Immature natural killer cell (primary cell): Measurements from ENCODE around the gene LRRC4C. TPM values are rescaled to one million over a fixed set of nuclear protein-coding genes. Genes with fewer than 3 reads are reported as not detected.

ENCODE experiments used
- DNase-seq, 3 donors: peaks; one replicate each; pipeline ENCODE4 v3.0.0; 2022; ENCODE audit warnings: mixed read lengths in 1 of 3
- H3K27ac Mint-ChIP-seq, 6 donors: one replicate each; pipeline ENCODE4 v1.8.0; 2020; ENCODE audit warnings: mixed read lengths in 6 of 6, mild to moderate bottlenecking in 5 of 6, inconsistent platforms in 4 of 6, moderate library complexity in 3 of 6
- H3K27me3 Mint-ChIP-seq, 3 donors: one replicate each; pipeline ENCODE4 v1.8.0; 2020 to 2021; ENCODE audit warnings: low read depth in 3 of 3, mild to moderate bottlenecking in 3 of 3, mixed read lengths in 3 of 3, moderate library complexity in 3 of 3, inconsistent platforms in 1 of 3
- H3K36me3 Mint-ChIP-seq, 3 donors: one replicate each; pipeline ENCODE4 v1.8.0; 2020; ENCODE audit warnings: mixed read lengths in 3 of 3, inconsistent platforms in 2 of 3, mild to moderate bottlenecking in 2 of 3
- H3K4me1 Mint-ChIP-seq, 2 donors: one replicate each; pipeline ENCODE4 v1.8.0; 2020; ENCODE audit warnings: inconsistent platforms in 2 of 2, mild to moderate bottlenecking in 2 of 2, mixed read lengths in 2 of 2, moderate library complexity in 1 of 2
- H3K4me3 Mint-ChIP-seq, 5 donors: one replicate each; pipeline ENCODE4 v1.8.0; 2020; ENCODE audit warnings: mild to moderate bottlenecking in 5 of 5, mixed read lengths in 5 of 5, inconsistent platforms in 3 of 5, moderate library complexity in 3 of 5
- H3K9me3 Mint-ChIP-seq, 6 donors: one replicate each; pipeline ENCODE4 v1.8.0; 2020; ENCODE audit warnings: mild to moderate bottlenecking in 6 of 6, mixed read lengths in 6 of 6, inconsistent platforms in 4 of 6, moderate library complexity in 3 of 6
- polyA plus RNA-seq, 3 donors: library from polyadenylated mRNA; unstranded; fragments of 300-500 nt; fragmentation: Illumina TruSeq; gene quantifications; one replicate each; pipeline ENCODE4 v1.2.3, GENCODE V29; 2021

LRRC4C gene
- polyA plus RNA-seq, 3 donors from 2014 or later, result not detected

DNA sequence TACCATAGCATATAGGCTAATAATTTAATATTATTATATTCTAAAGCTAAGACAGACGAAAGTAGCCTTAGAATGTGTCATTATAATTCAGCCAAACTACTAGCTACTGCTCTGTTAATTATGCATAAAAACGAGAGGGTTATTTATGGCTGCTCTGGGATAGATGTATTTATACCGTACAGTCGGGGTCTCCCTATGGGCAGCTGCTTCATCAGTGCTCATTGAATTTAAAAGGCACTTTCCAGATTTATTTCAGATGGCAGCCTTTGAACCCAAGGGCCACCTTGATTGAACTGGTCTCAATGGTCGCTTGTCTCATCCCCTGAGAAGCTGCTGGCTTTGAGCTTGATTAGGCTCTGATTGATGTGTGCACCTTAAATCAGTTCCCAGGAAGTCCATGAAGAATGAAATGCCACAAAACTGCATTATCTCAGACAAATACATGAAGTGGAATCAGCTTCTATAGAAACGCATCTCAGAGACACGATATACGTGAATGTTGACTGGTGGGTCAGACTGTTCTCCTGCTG is 377.6 kb downstream of the LRRC4C start:
- no peak overlapping the region for H3K27ac Mint-ChIP-seq

DNA sequence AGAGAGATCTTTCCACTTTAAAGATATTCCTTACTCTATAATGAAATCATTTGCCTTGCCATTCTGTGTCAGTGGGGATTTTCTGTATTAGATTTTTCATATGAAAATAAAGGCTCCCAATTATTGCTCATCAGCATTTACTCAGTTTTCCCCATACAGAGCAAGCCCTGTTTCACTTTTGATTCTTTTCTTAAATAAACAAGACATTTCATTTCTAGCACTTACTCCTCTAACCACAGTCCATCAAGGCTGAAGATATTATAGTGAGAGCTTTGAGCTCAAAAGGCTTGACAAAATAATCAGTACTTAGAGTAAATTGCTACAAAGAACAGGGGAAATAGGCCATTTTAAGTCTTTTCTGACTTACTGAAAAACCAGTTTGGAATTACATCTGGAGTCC is 385.1 kb downstream of the LRRC4C start:
- Mint-ChIP-seq H3K27me3 (no peaks in the 10 kb centered on the region), H3K4me1 (no peaks in the 10 kb centered on the region), H3K27ac (no peak overlapping the region), H3K9me3 (peaks cover 11 to 68% (median 41%) of the 10 kb centered on the region in 6 donors), H3K36me3 (no peaks in the 10 kb centered on the region), H3K4me3 (no peak overlapping the region)
- no peak for DNase-seq

More for the DNA sequence above, 377.6 kb downstream of the LRRC4C start:
- no peak for DNase-seq
- Mint-ChIP-seq H3K9me3 (peaks cover 2 to 55% (median 40%) of the 10 kb centered on the region in 6 donors), H3K36me3 (no peaks in the 10 kb centered on the region), H3K4me1 (no peaks in the 10 kb centered on the region), H3K27me3 (no peaks in the 10 kb centered on the region), H3K4me3 (no peak overlapping the region)

DNA sequence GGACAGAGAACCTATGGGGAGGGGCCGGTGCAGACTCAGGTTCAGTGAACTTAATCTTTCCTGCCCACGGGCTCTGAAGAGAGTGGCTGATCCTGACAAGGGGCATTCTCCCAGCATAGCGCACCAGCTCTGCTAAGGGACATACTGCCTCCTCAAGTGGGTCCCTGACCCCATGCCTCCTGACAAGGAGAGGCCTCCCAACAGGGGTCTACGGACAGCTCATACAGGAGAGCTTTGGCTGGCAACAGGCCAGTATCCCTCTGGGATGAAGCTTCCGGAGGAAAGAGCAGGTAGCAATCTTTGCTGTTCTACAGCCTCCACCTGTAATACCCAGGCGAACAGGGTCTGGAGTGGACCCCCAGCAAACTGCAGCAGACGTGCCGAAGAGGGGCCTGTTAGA is 394.0 kb downstream of the LRRC4C start:
- no peak overlapping the region for H3K27ac Mint-ChIP-seq
- H3K9me3 Mint-ChIP-seq, result peaks cover 29 to 72% (median 48%) of the 10 kb centered on the region in 6 donors
- H3K27me3 Mint-ChIP-seq, result no peaks in the 10 kb centered on the region
- H3K4me1 Mint-ChIP-seq, result no peaks in the 10 kb centered on the region
- no peak overlapping the region for H3K4me3 Mint-ChIP-seq
- no peak for DNase-seq
- H3K36me3 Mint-ChIP-seq, result peaks cover 0 to 4% (median 0%) of the 10 kb centered on the region in 3 donors

DNA sequence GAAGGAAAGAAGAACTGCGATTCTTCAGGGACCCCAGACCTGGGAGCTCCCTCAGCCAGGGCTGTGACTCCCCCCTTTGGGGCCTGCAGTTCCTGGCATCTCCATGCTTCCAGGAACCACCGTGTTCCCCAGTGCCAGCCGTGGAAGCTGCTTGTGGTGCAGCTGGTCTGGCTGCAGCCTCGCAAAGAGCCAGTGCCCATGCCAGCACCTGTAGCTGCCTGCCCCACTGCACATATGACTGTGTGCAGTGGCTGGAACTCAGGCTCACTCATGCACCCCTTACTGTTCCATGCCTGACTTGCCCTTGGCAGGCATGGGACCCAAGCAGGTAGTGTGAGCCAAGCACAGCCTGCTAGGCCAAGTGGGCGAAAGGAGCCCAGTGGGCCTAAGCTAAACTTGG is 401.3 kb downstream of the LRRC4C start:
- Mint-ChIP-seq H3K27me3 (peaks cover 0 to 2% (median 0%) of the 10 kb centered on the region in 3 donors), H3K36me3 (no peaks in the 10 kb centered on the region), H3K9me3 (peaks cover 11 to 56% (median 22%) of the 10 kb centered on the region in 6 donors), H3K4me1 (no peaks in the 10 kb centered on the region), H3K27ac (no peak overlapping the region), H3K4me3 (no peak overlapping the region)
- DNase-seq, result no peak

DNA sequence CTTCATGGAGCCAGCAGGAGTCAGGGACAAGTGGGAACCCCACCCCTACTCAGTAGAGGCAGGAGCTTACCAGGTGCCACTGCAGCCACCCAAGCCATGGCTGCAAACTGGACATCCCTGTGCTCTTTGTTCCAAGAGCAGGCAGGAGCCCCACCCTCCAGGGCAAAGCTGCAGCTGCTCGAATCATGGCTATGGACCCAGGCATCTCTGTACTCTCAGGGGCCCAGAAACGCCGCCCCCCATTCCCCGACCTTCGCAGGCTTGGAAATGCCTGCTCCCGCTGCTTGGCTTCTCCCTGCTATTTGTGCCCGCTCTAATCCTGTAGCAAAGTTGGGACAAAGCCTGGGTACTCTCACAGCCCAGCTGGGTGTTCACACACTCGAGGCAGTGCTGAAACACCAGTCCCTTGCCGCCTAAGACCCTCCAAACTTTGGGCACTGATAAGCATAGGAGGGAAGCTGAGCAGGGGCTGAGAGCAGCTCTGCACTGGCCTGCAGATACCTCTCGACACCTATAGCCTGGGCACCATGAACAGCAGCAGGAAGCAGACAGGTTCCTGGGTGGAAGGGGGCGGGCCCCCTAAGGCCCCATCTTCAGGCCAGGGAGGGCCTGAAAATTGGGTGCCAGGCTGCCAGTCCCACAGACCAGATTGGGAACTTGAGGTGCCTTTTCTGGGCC is 402.4 kb downstream of the LRRC4C start:
- Mint-ChIP-seq H3K9me3 (peaks cover 12 to 62% (median 22%) of the 10 kb centered on the region in 6 donors), H3K27ac (no peak overlapping the region), H3K4me3 (no peak overlapping the region), H3K27me3 (peaks cover 0 to 2% (median 0%) of the 10 kb centered on the region in 3 donors), H3K4me1 (no peaks in the 10 kb centered on the region), H3K36me3 (no peaks in the 10 kb centered on the region)
- DNase-seq, result no peak

DNA sequence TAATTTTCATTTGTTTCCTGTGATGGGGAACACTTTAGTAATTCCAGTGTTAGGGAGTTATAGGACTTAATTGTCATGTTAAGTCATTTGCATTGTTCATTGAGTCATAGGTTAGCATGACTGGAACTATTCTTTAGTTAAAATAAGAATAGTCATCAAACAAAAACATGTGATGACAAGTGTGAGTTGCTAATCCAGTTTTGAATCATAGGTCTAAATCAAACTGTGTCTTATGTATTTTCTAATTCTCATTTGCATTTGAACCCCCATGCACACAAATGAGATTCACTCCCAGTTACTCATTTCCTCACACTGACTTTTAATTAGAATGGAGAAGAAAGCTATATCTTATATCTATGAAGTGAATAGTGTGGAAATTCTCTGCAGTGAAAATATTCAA is 405.6 kb downstream of the LRRC4C start:
- DNase-seq, result no peak
- H3K27me3 Mint-ChIP-seq, result peaks cover 0 to 2% (median 0%) of the 10 kb centered on the region in 3 donors
- H3K4me1 Mint-ChIP-seq, result no peaks in the 10 kb centered on the region
- H3K4me3 Mint-ChIP-seq, result no peak overlapping the region
- H3K9me3 Mint-ChIP-seq, result peaks cover 11 to 64% (median 24%) of the 10 kb centered on the region in 6 donors
- H3K27ac Mint-ChIP-seq, result no peak overlapping the region
- no peaks in the 10 kb centered on the region for H3K36me3 Mint-ChIP-seq

DNA sequence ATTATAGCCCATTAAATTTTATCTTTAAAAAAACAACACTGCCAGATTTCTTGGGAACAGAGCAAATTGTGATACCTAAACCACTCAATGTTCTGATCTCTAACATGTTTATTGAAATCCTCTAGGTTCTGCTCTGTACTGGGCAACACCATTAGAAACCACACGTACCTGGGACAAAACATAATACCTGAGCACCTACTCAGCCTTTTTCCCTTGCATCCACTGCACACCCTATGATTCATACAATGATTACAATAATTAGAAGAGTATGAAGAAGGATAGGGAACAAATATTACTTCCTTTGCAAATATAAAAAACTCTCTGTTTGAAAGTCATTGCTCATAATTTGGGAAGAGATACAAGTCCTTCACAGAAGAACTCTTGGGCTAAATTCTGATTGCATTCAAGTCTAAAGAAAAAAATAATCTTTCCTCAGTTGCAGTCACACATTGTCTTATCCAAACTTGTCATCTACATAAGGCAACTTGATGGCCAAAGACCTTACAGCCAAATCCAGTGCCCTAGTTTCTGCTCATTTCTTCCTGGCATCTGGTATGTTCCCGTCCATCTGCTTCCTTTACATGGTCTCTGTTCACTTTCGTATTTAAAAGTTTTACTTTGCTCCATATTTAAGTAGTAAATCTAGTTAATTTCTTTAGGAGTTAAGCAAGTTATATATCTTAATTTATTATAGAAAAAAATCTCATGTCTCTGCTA is 407.4 kb downstream of the LRRC4C start:
- H3K27me3 Mint-ChIP-seq, result peaks cover 0 to 5% (median 0%) of the 10 kb centered on the region in 3 donors
- DNase-seq, result no peak

DNA sequence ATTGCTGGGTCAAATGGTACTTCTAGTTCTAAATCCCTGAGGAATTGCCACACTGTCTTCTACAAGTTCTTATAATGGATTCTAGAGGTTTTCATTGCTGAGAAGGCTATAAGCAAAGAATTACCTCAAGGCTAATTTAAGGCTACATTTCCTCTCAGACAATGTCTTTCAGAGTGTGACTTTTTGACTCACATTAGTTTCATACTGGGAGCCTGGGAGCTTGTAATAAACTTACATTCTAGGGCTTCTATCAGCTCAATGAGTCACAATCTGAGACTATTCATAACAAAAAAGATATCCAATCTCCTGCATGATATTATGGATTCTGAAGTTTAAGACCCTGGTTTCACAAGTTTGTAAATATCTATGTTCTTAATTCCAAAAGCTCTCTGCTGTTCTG is 408.7 kb downstream of the LRRC4C start:
- H3K4me1 Mint-ChIP-seq, result no peaks in the 10 kb centered on the region
- peaks cover 0 to 3% (median 2%) of the 10 kb centered on the region in 3 donors for H3K27me3 Mint-ChIP-seq
- no peaks in the 10 kb centered on the region for H3K36me3 Mint-ChIP-seq
- H3K27ac Mint-ChIP-seq, result no peak overlapping the region
- no peak overlapping the region for H3K4me3 Mint-ChIP-seq
- DNase-seq, result no peak
- H3K9me3 Mint-ChIP-seq, result peaks cover 13 to 67% (median 29%) of the 10 kb centered on the region in 6 donors

More for the DNA sequence above, 407.4 kb downstream of the LRRC4C start:
- Mint-ChIP-seq H3K4me3 (no peak overlapping the region), H3K27ac (no peak overlapping the region), H3K36me3 (no peaks in the 10 kb centered on the region), H3K9me3 (peaks cover 13 to 74% (median 31%) of the 10 kb centered on the region in 6 donors), H3K4me1 (no peaks in the 10 kb centered on the region)

DNA sequence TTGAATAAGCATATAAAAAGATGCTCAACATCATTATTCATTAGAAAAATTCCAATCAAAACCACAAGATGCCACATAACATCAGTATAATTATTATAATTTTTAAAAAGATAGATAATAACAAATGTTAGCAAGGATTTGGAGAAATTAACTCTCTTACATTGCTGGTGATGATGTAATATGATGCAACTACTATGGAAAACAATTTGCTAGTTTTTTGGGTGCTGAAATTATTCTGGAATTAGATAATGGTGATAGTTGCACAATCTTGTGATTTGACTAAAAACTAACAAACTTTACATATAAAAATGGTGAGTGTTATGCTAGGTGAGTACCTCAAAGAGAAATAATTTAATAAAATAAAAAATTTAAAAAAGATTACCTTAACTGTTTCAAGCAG is 412.2 kb downstream of the LRRC4C start:
- DNase-seq, result no peak
- H3K9me3 Mint-ChIP-seq, result peaks cover 7 to 65% (median 33%) of the 10 kb centered on the region in 6 donors
- peaks cover 0 to 3% (median 2%) of the 10 kb centered on the region in 3 donors for H3K27me3 Mint-ChIP-seq
- H3K27ac Mint-ChIP-seq, result no peak overlapping the region
- no peaks in the 10 kb centered on the region for H3K36me3 Mint-ChIP-seq
- H3K4me1 Mint-ChIP-seq, result no peaks in the 10 kb centered on the region
- no peak overlapping the region for H3K4me3 Mint-ChIP-seq

DNA sequence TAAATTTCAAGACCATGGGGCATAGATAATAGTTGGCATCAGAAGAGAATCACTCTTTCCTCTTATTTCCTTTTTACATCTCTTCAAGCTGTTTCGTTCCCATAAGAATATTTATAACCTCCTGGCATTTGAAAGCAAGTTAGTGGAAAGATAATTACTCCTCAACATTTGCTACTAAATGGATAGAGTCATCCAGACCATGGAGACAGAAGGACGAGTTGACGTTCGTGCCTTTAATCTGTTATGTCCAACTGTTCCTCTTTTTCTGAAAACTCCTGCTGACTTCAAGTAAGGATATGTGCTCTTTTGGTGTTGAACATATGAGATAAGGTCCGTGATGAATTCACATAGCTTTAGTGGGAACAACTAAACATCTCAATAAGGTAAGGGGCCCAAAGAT is 414.2 kb downstream of the LRRC4C start:
- H3K4me1 Mint-ChIP-seq, result no peaks in the 10 kb centered on the region
- peaks cover 3 to 67% (median 30%) of the 10 kb centered on the region in 6 donors for H3K9me3 Mint-ChIP-seq
- no peak overlapping the region for H3K27ac Mint-ChIP-seq
- no peak overlapping the region for H3K4me3 Mint-ChIP-seq
- no peaks in the 10 kb centered on the region for H3K36me3 Mint-ChIP-seq
- no peak for DNase-seq
- peaks cover 0 to 3% (median 3%) of the 10 kb centered on the region in 3 donors for H3K27me3 Mint-ChIP-seq

DNA sequence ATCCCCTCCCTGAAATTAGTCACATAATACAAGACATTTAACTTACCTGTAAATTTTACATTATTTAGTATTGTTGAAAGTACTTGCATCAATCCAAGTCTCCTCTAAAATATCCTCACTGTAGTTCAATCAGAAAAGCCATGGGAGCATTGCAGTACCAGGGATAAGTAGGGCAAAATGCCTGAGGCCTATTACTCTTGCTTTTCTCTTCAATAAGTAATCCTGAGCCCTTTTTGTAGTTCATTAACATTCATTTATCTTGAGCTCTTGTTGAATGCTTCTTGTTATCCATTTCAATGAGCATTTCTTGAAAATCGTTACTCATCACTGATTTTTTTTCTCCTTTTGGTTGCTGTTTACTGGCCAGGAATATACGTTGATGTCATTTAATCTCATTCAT is 414.7 kb downstream of the LRRC4C start:
- no peaks in the 10 kb centered on the region for H3K4me1 Mint-ChIP-seq
- H3K9me3 Mint-ChIP-seq, result peaks cover 2 to 67% (median 33%) of the 10 kb centered on the region in 6 donors
- H3K27ac Mint-ChIP-seq, result no peak overlapping the region
- no peak for DNase-seq
- no peaks in the 10 kb centered on the region for H3K36me3 Mint-ChIP-seq
- H3K27me3 Mint-ChIP-seq, result peaks cover 0 to 3% (median 3%) of the 10 kb centered on the region in 3 donors
- no peak overlapping the region for H3K4me3 Mint-ChIP-seq

DNA sequence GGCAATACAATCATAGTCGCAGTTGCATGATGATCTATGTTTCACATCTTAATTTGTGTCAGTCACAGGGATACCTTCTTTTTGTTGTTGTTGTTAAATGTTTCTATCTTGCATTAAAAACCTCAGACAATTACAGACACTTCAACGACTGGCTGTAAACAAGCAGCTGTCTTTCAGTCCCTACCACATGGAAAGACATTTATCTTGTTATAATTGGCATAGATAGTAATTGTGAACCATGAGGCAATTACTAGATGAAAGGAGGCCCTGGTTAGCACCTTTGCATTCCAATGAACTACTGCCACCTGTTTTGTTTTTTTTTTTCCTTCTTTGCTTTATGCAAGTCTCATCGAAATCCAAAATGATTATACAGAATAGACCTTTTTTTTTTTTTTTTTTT is 416.8 kb downstream of the LRRC4C start:
- no peak overlapping the region for H3K27ac Mint-ChIP-seq
- H3K27me3 Mint-ChIP-seq, result peaks cover 0 to 3% (median 0%) of the 10 kb centered on the region in 3 donors
- peaks cover 7 to 68% (median 29%) of the 10 kb centered on the region in 6 donors for H3K9me3 Mint-ChIP-seq
- no peak for DNase-seq
- no peaks in the 10 kb centered on the region for H3K36me3 Mint-ChIP-seq
- no peak overlapping the region for H3K4me3 Mint-ChIP-seq
- H3K4me1 Mint-ChIP-seq, result no peaks in the 10 kb centered on the region

DNA sequence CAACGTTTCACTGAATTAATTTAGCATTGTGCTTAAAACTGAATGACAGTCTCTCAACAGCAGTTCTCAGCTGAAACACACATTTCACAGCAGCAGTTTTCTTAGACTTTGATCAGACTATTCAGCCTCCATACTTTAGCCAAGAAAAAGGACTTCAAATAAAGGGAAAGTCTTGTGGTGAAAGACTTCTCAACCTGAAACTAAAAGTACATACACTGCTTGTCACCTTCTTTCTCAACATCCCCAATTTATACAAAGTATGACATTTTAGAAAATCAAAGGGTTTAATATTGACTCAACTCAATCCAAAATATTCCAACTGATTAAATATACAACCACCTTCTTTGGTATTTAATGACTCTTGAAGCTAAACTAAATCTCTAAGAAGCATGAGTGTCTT is 419.0 kb downstream of the LRRC4C start:
- no peak overlapping the region for H3K4me3 Mint-ChIP-seq
- no peak for DNase-seq
- peaks cover 0 to 1% (median 0%) of the 10 kb centered on the region in 3 donors for H3K27me3 Mint-ChIP-seq
- peaks cover 7 to 64% (median 33%) of the 10 kb centered on the region in 6 donors for H3K9me3 Mint-ChIP-seq
- H3K36me3 Mint-ChIP-seq, result no peaks in the 10 kb centered on the region
- no peaks in the 10 kb centered on the region for H3K4me1 Mint-ChIP-seq
- no peak overlapping the region for H3K27ac Mint-ChIP-seq

DNA sequence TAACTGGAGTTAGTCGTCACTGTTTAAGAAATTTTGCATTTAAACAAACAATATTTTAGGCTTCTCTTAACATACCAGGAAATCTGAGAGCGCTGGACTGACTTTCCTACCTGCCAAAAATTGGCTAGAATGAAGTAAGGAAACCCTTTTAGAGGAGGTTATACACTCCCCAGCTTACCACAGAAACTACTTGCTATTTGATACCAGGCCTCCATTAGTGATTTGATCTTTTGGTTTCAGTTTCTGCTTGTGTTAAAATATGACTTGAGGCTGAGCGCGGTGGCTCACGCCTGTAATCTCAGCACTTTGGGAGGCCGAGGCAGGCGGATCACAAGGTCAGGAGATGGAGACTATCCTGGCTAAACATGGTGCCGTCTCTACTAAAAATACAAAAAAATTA is 419.9 kb downstream of the LRRC4C start:
- Mint-ChIP-seq H3K4me3 (no peak overlapping the region), H3K27ac (no peak overlapping the region), H3K36me3 (no peaks in the 10 kb centered on the region), H3K4me1 (no peaks in the 10 kb centered on the region), H3K9me3 (peaks cover 7 to 56% (median 32%) of the 10 kb centered on the region in 6 donors), H3K27me3 (peaks cover 0 to 1% (median 0%) of the 10 kb centered on the region in 3 donors)
- no peak for DNase-seq
